H9 (cell line): ENCODE measurements around the gene INPP5F. TPM values are rescaled to one million over a fixed set of nuclear protein-coding genes. Genes with fewer than 3 reads are reported as not detected.

ENCODE experiments used
- DNase-seq: peaks from one replicate; pipeline ENCODE4 v3.0.0-alpha.2; 2017
- H2AFZ ChIP-seq: one replicate; pipeline ENCODE4 v1.6.1; 2013; ENCODE audit warnings: mild to moderate bottlenecking, low read length, control low read depth, moderate library complexity
- H2AK5ac ChIP-seq: 2 replicates; pipeline ENCODE4 v1.6.1; 2013; ENCODE audit warnings: low read length, control low read depth, mixed read lengths; ENCODE audit not compliant: insufficient read length
- H2BK120ac ChIP-seq: one replicate; pipeline ENCODE4 v1.6.1; 2013; ENCODE audit warnings: low read depth, mild to moderate bottlenecking, low read length, control low read depth, inconsistent platforms; ENCODE audit not compliant: poor library complexity, severe bottlenecking
- H2BK12ac ChIP-seq: 2 replicates; pipeline ENCODE4 v1.6.1; 2013; ENCODE audit warnings: low read length, control low read depth, mixed read lengths, low read depth; ENCODE audit not compliant: insufficient read length
- H2BK15ac ChIP-seq: 2 replicates; pipeline ENCODE4 v1.6.1; 2013; ENCODE audit warnings: low read depth, low read length, control low read depth
- H2BK20ac ChIP-seq: one replicate; pipeline ENCODE4 v1.6.1; 2013; ENCODE audit warnings: low read depth, mild to moderate bottlenecking, low read length, control low read depth, inconsistent platforms; ENCODE audit not compliant: poor library complexity, severe bottlenecking
- H2BK5ac ChIP-seq: 2 replicates; pipeline ENCODE4 v1.6.1; 2013; ENCODE audit warnings: low read length, control low read depth, mixed read lengths; ENCODE audit not compliant: insufficient read length
- H3K14ac ChIP-seq: 2 replicates; pipeline ENCODE4 v1.6.1; 2013; ENCODE audit warnings: low read length, control low read depth; ENCODE audit not compliant: insufficient read depth
- H3K18ac ChIP-seq: 2 replicates; pipeline ENCODE4 v1.6.1; 2013; ENCODE audit warnings: low read depth, mild to moderate bottlenecking, mixed read lengths, low read length, control low read depth; ENCODE audit not compliant: insufficient read length
- H3K23ac ChIP-seq: 2 replicates; pipeline ENCODE4 v1.6.1; 2013; ENCODE audit warnings: low read length, control low read depth, mixed read lengths, low read depth; ENCODE audit not compliant: insufficient read length
- H3K23me2 ChIP-seq: 2 replicates; pipeline ENCODE4 v1.6.1; 2013; ENCODE audit warnings: low read depth, mild to moderate bottlenecking, mixed read lengths, low read length, control low read depth; ENCODE audit not compliant: insufficient read length, poor library complexity, severe bottlenecking
- H3K27ac ChIP-seq: 2 replicates; pipeline ENCODE4 v1.5.1; 2013; ENCODE audit warnings: low read length, control low read depth, mixed read lengths, low read depth; ENCODE audit not compliant: insufficient read length
- H3K27me3 ChIP-seq: 2 replicates; pipeline ENCODE4 v1.6.1; 2013; ENCODE audit warnings: low read length, control low read depth, inconsistent platforms; ENCODE audit not compliant: insufficient read depth
- H3K4ac ChIP-seq: 2 replicates; pipeline ENCODE4 v1.6.1; 2013; ENCODE audit warnings: low read depth, mild to moderate bottlenecking, control low read depth, inconsistent platforms, low read length, moderate library complexity
- H3K4me1 ChIP-seq: 2 replicates; pipeline ENCODE4 v1.6.1; 2013; ENCODE audit warnings: low read length, control low read depth, inconsistent platforms; ENCODE audit not compliant: insufficient read depth
- H3K4me2 ChIP-seq: 2 replicates; pipeline ENCODE4 v1.6.1; 2013; ENCODE audit warnings: low read length, control low read depth, mixed read lengths; ENCODE audit not compliant: insufficient read length, insufficient read depth
- H3K56ac ChIP-seq: 2 replicates; pipeline ENCODE4 v1.6.1; 2013; ENCODE audit warnings: low read depth, mild to moderate bottlenecking, mixed read lengths, low read length, control low read depth; ENCODE audit not compliant: insufficient read length
- H3K79me1 ChIP-seq: 2 replicates; pipeline ENCODE4 v1.6.1; 2013; ENCODE audit warnings: low read depth, mild to moderate bottlenecking, moderate library complexity, low read length, control low read depth, inconsistent platforms; ENCODE audit not compliant: insufficient read depth, poor library complexity, severe bottlenecking
- H3K79me2 ChIP-seq: 2 replicates; pipeline ENCODE4 v1.6.1; 2013; ENCODE audit warnings: low read length, control low read depth, inconsistent platforms; ENCODE audit not compliant: insufficient read depth
- H3K9ac ChIP-seq: 2 replicates; pipeline ENCODE4 v1.6.1; 2013; ENCODE audit warnings: low read length, control low read depth, mixed read lengths; ENCODE audit not compliant: insufficient read length; ENCODE audit errors: extremely low read depth
- H3K9me3 ChIP-seq: one replicate; pipeline ENCODE4 v1.6.1; 2013; ENCODE audit warnings: low read depth, low read length, inconsistent platforms; ENCODE audit not compliant: control insufficient read depth
- H3T11ph ChIP-seq: one replicate; pipeline ENCODE4 v1.6.1; 2013; ENCODE audit warnings: mild to moderate bottlenecking, low read length, control low read depth, inconsistent platforms
- H4K20me1 ChIP-seq: one replicate; pipeline ENCODE4 v1.6.1; 2013; ENCODE audit not compliant: control insufficient read depth, insufficient read length, insufficient read depth
- H4K5ac ChIP-seq: 2 replicates; pipeline ENCODE4 v1.6.1; 2013; ENCODE audit warnings: low read depth, mild to moderate bottlenecking, mixed read lengths, low read length, control low read depth; ENCODE audit not compliant: insufficient read length
- H4K8ac ChIP-seq: replicated peaks from 2 replicates; pipeline ENCODE4 v1.6.1; 2013; ENCODE audit warnings: low read length, control low read depth, mixed read lengths, low read depth; ENCODE audit not compliant: insufficient read length
- H4K91ac ChIP-seq: 2 replicates; pipeline ENCODE4 v1.6.1; 2013; ENCODE audit warnings: low read depth, mild to moderate bottlenecking, moderate library complexity, mixed read lengths, low read length, control low read depth; ENCODE audit not compliant: insufficient read length
- H3K27ac Mint-ChIP-seq, 3 experiments: 2 replicates in 2 of 3; 3 replicates in 1 of 3; pipeline ENCODE4 v1.8.0; 2020 to 2021; ENCODE audit warnings: mixed read lengths in 3 of 3, mild to moderate bottlenecking in 1 of 3, moderate library complexity in 1 of 3
- H3K27me3 Mint-ChIP-seq: 2 replicates; pipeline ENCODE4 v1.8.0; 2021; ENCODE audit warnings: low read depth, mild to moderate bottlenecking, moderate library complexity, mixed read lengths
- H3K36me3 Mint-ChIP-seq, 3 experiments: 2 replicates in 2 of 3; 3 replicates in 1 of 3; pipeline ENCODE4 v1.8.0; 2020 to 2021; ENCODE audit warnings: low read depth in 3 of 3, mixed read lengths in 3 of 3; ENCODE audit not compliant: insufficient read depth in 1 of 3
- H3K4me1 Mint-ChIP-seq, 2 experiments: 2 replicates each; pipeline ENCODE4 v1.8.0; 2020; ENCODE audit warnings: mixed read lengths in 2 of 2
- H3K4me3 Mint-ChIP-seq, 2 experiments: 2 replicates in 1 of 2; 3 replicates in 1 of 2; pipeline ENCODE4 v1.8.0; 2020 to 2021; ENCODE audit warnings: mild to moderate bottlenecking in 2 of 2, mixed read lengths in 2 of 2, moderate library complexity in 1 of 2
- H3K9me3 Mint-ChIP-seq, 2 experiments: 2 replicates in 1 of 2; 3 replicates in 1 of 2; pipeline ENCODE4 v1.8.0; 2020; ENCODE audit warnings: mild to moderate bottlenecking in 2 of 2, mixed read lengths in 2 of 2, moderate library complexity in 1 of 2
- CTCF ChIP-seq: fragments of 200-600 bp; sonication (generic); conservative IDR thresholded peaks from 3 replicates; pipeline ENCODE4 v1.8.0; 2021; ENCODE audit warnings: antibody characterized with exemption, mild to moderate bottlenecking
- WGBS: extraction: QIAGEN DNeasy Blood & Tissue Kit; methylation state at CpG from one replicate; pipeline ENCODE4 v1.1.7; 2013; ENCODE audit warnings: missing lambda C conversion rate, low lambda C conversion rate, mixed read lengths; ENCODE audit not compliant: insufficient read length; ENCODE audit errors: extremely low coverage; 5-methylcytosine and 5-hydroxymethylcytosine counted together
- total RNA-seq: library from RNA; stranded (reverse); gene quantifications from 2 replicates; pipeline ENCODE4 v1.2.1, GENCODE V29; 2021

INPP5F gene
- total RNA-seq, 1 experiment from 2014 or later, result 108 TPM

GRCh38 chr10:119715628-119716505, 10.0 kb upstream of the INPP5F start:
- no peak overlapping the region for H4K8ac ChIP-seq
- H3K27ac ChIP-seq, result no peak overlapping the region
- Mint-ChIP-seq H3K4me3 (no peak overlapping the region), H3K27me3 (no peaks in the 10 kb centered on the region), H3K4me1 (peaks cover 8 to 12% of the 10 kb centered on the region in 2 experiments), H3K36me3 (peaks cover 9 to 22% (median 11%) of the 10 kb centered on the region in 3 experiments), H3K27ac (peak overlapping the region; percentile 3 to 71 (median 57); a peak in 3 of 7 replicates), H3K9me3 (peaks cover 19 to 28% of the 10 kb centered on the region in 2 experiments)
- no peak overlapping the region for H3K4me2 ChIP-seq
- no peaks in the 10 kb centered on the region for H3K27me3 ChIP-seq
- no peak for DNase-seq
- no peaks in the 10 kb centered on the region for H3K4me1 ChIP-seq
- no peak overlapping the region for H2BK15ac ChIP-seq
- no peak overlapping the region for H2BK12ac ChIP-seq
- H2AFZ ChIP-seq, result no peak overlapping the region
- no peak overlapping the region for H3K4ac ChIP-seq
- H3K18ac ChIP-seq, result no peak overlapping the region
- no peak overlapping the region for H4K5ac ChIP-seq
- no peak overlapping the region for H3K9ac ChIP-seq
- H3K9me3 ChIP-seq, result no peaks in the 10 kb centered on the region
- no peaks in the 10 kb centered on the region for H3K23me2 ChIP-seq
- H2BK5ac ChIP-seq, result no peak overlapping the region
- no peak overlapping the region for H2BK20ac ChIP-seq
- H3K79me1 ChIP-seq, result no peaks in the 10 kb centered on the region
- H4K91ac ChIP-seq, result no peak overlapping the region
- H3K79me2 ChIP-seq, result no peaks in the 10 kb centered on the region
- no peak overlapping the region for H2BK120ac ChIP-seq
- no peaks in the 10 kb centered on the region for H4K20me1 ChIP-seq
- no peak overlapping the region for H2AK5ac ChIP-seq
- H3T11ph ChIP-seq, result no peak overlapping the region
- no peak for TF ChIP-seq CTCF
- no peak overlapping the region for H3K56ac ChIP-seq
- H3K23ac ChIP-seq, result no peak overlapping the region
- H3K14ac ChIP-seq, result no peak overlapping the region
- no CpG with 5 or more reads among the region's 8 CpGs for WGBS
